HFFc6 (cell line): ENCODE measurements around the gene PLEKHA7. TPM values are rescaled to one million over a fixed set of nuclear protein-coding genes. Genes with fewer than 3 reads are reported as not detected.
"Not testable (repeated sequence)": the region's sequence is repeated elsewhere in the genome, so short reads cannot be mapped to it uniquely, and the experiment has no call there.

Source experiments
- DNase-seq: peaks from one replicate; pipeline ENCODE4 v3.0.0-alpha.2; 2018
- H3K27ac Mint-ChIP-seq: 2 replicates; pipeline ENCODE4 v1.8.0; 2020; ENCODE audit warnings: mild to moderate bottlenecking, mixed read lengths
- H3K27me3 Mint-ChIP-seq: 2 replicates; pipeline ENCODE4 v1.8.0; 2021; ENCODE audit warnings: mild to moderate bottlenecking, moderate library complexity, mixed read lengths; ENCODE audit not compliant: insufficient read depth
- H3K36me3 Mint-ChIP-seq: 2 replicates; pipeline ENCODE4 v1.8.0; 2021; ENCODE audit warnings: low read depth, mixed read lengths
- H3K4me1 Mint-ChIP-seq: 2 replicates; pipeline ENCODE4 v1.8.0; 2020; ENCODE audit warnings: low read depth, mixed read lengths
- H3K4me3 Mint-ChIP-seq: 2 replicates; pipeline ENCODE4 v1.8.0; 2020; ENCODE audit warnings: mild to moderate bottlenecking, moderate library complexity, mixed read lengths
- H3K9me3 Mint-ChIP-seq: 2 replicates; pipeline ENCODE4 v1.8.0; 2020; ENCODE audit warnings: mild to moderate bottlenecking, mixed read lengths
- CTCF ChIP-seq: fragments of 200-600 bp; sonication (generic); IDR thresholded peaks from 2 replicates; pipeline ENCODE4 v1.5.0; 2021; ENCODE audit warnings: antibody characterized with exemption, mild to moderate bottlenecking
- total RNA-seq, 6 experiments: library from RNA; stranded (reverse); fragmentation: NEBNext Ultra II Directional; extraction: Animal tissue kit (Norgen Biotek cat#: 25700); gene quantifications; 2 replicates in 1 of 6; 3 replicates in 5 of 6; pipeline ENCODE4 v1.2.3, GENCODE V29; 2021

Gene PLEKHA7
- total RNA-seq, 6 experiments from 2014 or later = 0.07 to 0.24 (median 0.08) TPM; not detected in 3

DNA sequence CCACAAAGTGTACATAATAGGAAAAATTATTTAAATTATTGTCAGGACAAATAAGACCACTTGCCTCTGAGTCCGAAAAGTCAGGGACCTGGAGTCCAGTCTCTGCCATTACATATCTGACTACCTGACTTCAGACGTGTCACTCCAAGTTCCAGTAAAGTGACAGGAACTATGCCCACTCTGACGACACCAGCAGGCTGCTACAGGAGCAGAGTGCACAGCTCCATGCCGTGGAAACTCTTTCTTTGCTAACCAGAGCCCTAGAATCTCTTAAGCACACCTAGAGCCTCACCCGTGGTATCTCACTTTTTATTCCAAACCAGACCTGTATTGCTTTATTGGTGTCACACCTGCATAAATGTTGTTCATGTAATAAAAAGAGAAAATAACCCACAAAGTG, 93.7 kb downstream of the PLEKHA7 start:
- no peaks in the 10 kb centered on the region for H3K36me3 Mint-ChIP-seq

GRCh38 chr11:16918543-16919182, 95.6 kb downstream of the PLEKHA7 start:
- not testable (repeated sequence) for DNase-seq, H3K4me3 Mint-ChIP-seq, H3K36me3 Mint-ChIP-seq, H3K4me1 Mint-ChIP-seq, H3K9me3 Mint-ChIP-seq, H3K27ac Mint-ChIP-seq
- H3K27me3 Mint-ChIP-seq = peaks cover 23% of the 10 kb centered on the region

More for the DNA sequence above, 93.7 kb downstream of the PLEKHA7 start:
- peaks cover 35% of the 10 kb centered on the region for H3K27me3 Mint-ChIP-seq
- no peak for DNase-seq
- TF ChIP-seq CTCF = no peak
- H3K4me3 Mint-ChIP-seq = no peak overlapping the region
- H3K4me1 Mint-ChIP-seq = no peaks in the 10 kb centered on the region
- no peak overlapping the region for H3K27ac Mint-ChIP-seq
- H3K9me3 Mint-ChIP-seq = no peaks in the 10 kb centered on the region

GRCh38 chr11:16917941-16918340, 96.3 kb downstream of the PLEKHA7 start:
- Mint-ChIP-seq H3K4me1 (no peaks in the 10 kb centered on the region), H3K4me3 (no peak overlapping the region), H3K27me3 (peaks cover 21% of the 10 kb centered on the region), H3K36me3 (no peaks in the 10 kb centered on the region), H3K27ac (no peak overlapping the region), H3K9me3 (no peaks in the 10 kb centered on the region)
- DNase-seq = no peak
- no peak for TF ChIP-seq CTCF

GRCh38 chr11:16912692-16913111, 101.5 kb downstream of the PLEKHA7 start:
- Mint-ChIP-seq H3K27me3 (peaks cover 14% of the 10 kb centered on the region), H3K9me3 (no peaks in the 10 kb centered on the region), H3K36me3 (no peaks in the 10 kb centered on the region), H3K4me3 (no peak overlapping the region), H3K4me1 (no peaks in the 10 kb centered on the region), H3K27ac (no peak overlapping the region)
- DNase-seq = no peak
- no peak for TF ChIP-seq CTCF

DNA sequence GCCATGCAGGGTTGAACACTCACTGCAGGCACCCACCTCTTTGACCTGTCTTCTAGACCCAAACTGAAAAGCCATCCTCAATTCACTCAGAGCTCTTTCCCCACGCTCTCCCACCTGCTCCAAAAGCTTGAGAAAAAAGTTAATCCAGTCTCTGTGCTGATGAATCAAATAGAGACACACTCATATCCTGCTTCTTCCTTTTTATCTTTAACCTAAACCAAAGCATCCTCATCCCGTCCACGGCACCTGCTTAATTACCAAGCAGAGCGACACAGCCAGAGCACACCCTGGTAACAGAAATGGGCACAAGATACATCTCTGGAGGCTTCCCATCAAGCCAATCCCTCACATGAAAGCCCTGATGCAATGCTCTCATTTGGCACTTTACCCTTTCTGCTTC, 102.6 kb downstream of the PLEKHA7 start:
- no peak for TF ChIP-seq CTCF
- H3K27ac Mint-ChIP-seq = no peak overlapping the region
- H3K9me3 Mint-ChIP-seq = no peaks in the 10 kb centered on the region
- no peaks in the 10 kb centered on the region for H3K4me1 Mint-ChIP-seq
- H3K4me3 Mint-ChIP-seq = no peak overlapping the region
- H3K36me3 Mint-ChIP-seq = no peaks in the 10 kb centered on the region
- peaks cover 13% of the 10 kb centered on the region for H3K27me3 Mint-ChIP-seq
- no peak for DNase-seq

DNA sequence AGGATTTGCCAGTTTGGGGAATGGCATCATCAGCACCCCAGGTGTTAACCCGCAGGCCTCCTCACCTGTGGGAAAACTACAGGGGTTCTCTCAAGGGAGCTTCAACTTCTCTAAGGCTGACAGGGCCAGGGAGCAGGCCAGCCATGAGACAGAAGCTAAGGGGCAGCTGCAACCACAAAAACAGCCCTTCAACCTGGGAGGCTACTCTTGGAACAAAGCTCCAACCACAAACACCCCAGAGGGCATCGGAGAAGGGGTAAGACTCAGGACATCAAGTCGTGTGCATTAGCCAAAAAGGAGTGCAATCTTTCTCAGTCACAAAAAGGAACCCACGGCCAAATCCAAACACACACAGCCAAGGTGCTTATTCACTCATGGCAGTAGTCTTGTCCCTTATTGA, 103.0 kb downstream of the PLEKHA7 start:
- no peak for DNase-seq
- no peaks in the 10 kb centered on the region for H3K4me1 Mint-ChIP-seq
- H3K36me3 Mint-ChIP-seq = no peaks in the 10 kb centered on the region
- no peak overlapping the region for H3K27ac Mint-ChIP-seq
- peaks cover 13% of the 10 kb centered on the region for H3K27me3 Mint-ChIP-seq
- no peak overlapping the region for H3K4me3 Mint-ChIP-seq
- TF ChIP-seq CTCF = no peak
- H3K9me3 Mint-ChIP-seq = no peaks in the 10 kb centered on the region
